Uterus (tissue), 4 donors: ENCODE measurements around the gene PANX1. TPM values are rescaled to one million over a fixed set of nuclear protein-coding genes. Genes with fewer than 3 reads are reported as not detected.

Experiments used
- DNase-seq, 2 donors: peaks; one replicate each; pipeline ENCODE4 v3.0.0-alpha.2; 2019 to 2020
- H3K27ac ChIP-seq, 2 donors: fragments of 200-600 bp; sonication (generic); 1 replicate in 1 of 2; 2 replicates in 1 of 2; pipeline ENCODE4 v1.5.1; 2016 to 2018
- H3K27me3 ChIP-seq, 2 donors: fragments of 200-600 bp; sonication (generic); one replicate each; pipeline ENCODE4 v1.5.1; 2018 to 2019; ENCODE audit warnings: control low read depth in 1 of 2
- H3K36me3 ChIP-seq, 2 donors: fragments of 200-600 bp; sonication (generic); one replicate each; pipeline ENCODE4 v1.5.1; 2019; ENCODE audit warnings: control low read depth in 1 of 2
- H3K4me1 ChIP-seq, 2 donors: fragments of 200-600 bp; sonication (generic); one replicate each; pipeline ENCODE4 v1.5.1; 2018 to 2019; ENCODE audit warnings: control low read depth in 1 of 2
- H3K4me3 ChIP-seq, 2 donors: fragments of 200-600 bp; sonication (generic); 1 replicate in 1 of 2; 2 replicates in 1 of 2; pipeline ENCODE4 v1.5.1; 2018 to 2019; ENCODE audit warnings: mild to moderate bottlenecking in 1 of 2
- H3K9me3 ChIP-seq, 2 donors: fragments of 200-600 bp; sonication (generic); one replicate each; pipeline ENCODE4 v1.5.1; 2019; ENCODE audit warnings: control low read depth in 1 of 2
- CTCF ChIP-seq, 4 experiments: fragments of 200-600 bp in 2 of 4; fragments of 450-650 bp in 2 of 4; sonication (generic) in 2 of 4; IDR thresholded peaks; one replicate each; pipeline ENCODE4 v1.5.1; 2016 to 2019; ENCODE audit warnings: antibody characterized with exemption in 4 of 4, mild to moderate bottlenecking in 2 of 4, moderate library complexity in 1 of 4
- POLR2A ChIP-seq, 2 donors: fragments of 450-650 bp; IDR thresholded peaks; one replicate each; pipeline ENCODE4 v1.6.1; 2016; ENCODE audit warnings: antibody characterized with exemption in 2 of 2, mild to moderate bottlenecking in 1 of 2, moderate library complexity in 1 of 2
- intact Hi-C: fragments of 100-400 bp; cut with DNase I; formaldehyde crosslinking; loops from one replicate; pipeline ENCODE4 v1.15.1; 2023; ENCODE audit warnings: low total_unique reads
- total RNA-seq, 4 donors: library from RNA; depleted of rRNA in 3 of 4; stranded (reverse); fragments of >200 nt in 3 of 4; gene quantifications; one replicate each; pipeline versions ENCODE4 v1.1.0 to v1.2.4, GENCODE V29; 2014 to 2023
- donor health status: DM: yes; HTN: yes; CAD: no.

Gene PANX1
- total RNA-seq, 4 donors from 2014 or later = 4.1 to 37.9 (median 15.1) TPM

- no peak for TF ChIP-seq CTCF (IDR thresholded peaks at IDR 0.05)
- no peak for TF ChIP-seq POLR2A (IDR thresholded peaks at IDR 0.05)
- Histone ChIP-seq H3K4me3 (no peak overlapping the region), H3K27me3 (no peaks in the 10 kb centered on the region), H3K36me3 (no peaks in the 10 kb centered on the region), H3K27ac (no peak overlapping the region), H3K4me1 (no peaks in the 10 kb centered on the region), H3K9me3 (no peaks in the 10 kb centered on the region)
- no peak for DNase-seq
- intact Hi-C loops = no loop called here
Observed at GRCh38 chr11:94198718-94199117, 70.1 kb downstream of the PANX1 start.

GRCh38 chr11:94199136-94200130, 70.8 kb downstream of the PANX1 start:
- intact Hi-C loops = no loop called here
- no peaks in the 10 kb centered on the region for H3K9me3 ChIP-seq
- H3K36me3 ChIP-seq = no peaks in the 10 kb centered on the region
- H3K27ac ChIP-seq = no peak overlapping the region
- no peaks in the 10 kb centered on the region for H3K27me3 ChIP-seq
- no peaks in the 10 kb centered on the region for H3K4me1 ChIP-seq
- TF ChIP-seq CTCF (IDR thresholded peaks at IDR 0.05) (no peak), POLR2A (IDR thresholded peaks at IDR 0.05) (no peak)
- H3K4me3 ChIP-seq = no peak overlapping the region
- no peak for DNase-seq

GRCh38 chr11:94201004-94201465, 72.4 kb downstream of the PANX1 start:
- no peak overlapping the region for H3K4me3 ChIP-seq
- no peak overlapping the region for H3K27ac ChIP-seq
- intact Hi-C loops = no loop called here
- no peaks in the 10 kb centered on the region for H3K4me1 ChIP-seq
- H3K9me3 ChIP-seq = no peaks in the 10 kb centered on the region
- H3K36me3 ChIP-seq = no peaks in the 10 kb centered on the region
- DNase-seq = no peak
- TF ChIP-seq POLR2A (IDR thresholded peaks at IDR 0.05) = no peak
- no peaks in the 10 kb centered on the region for H3K27me3 ChIP-seq

GRCh38 chr11:94203070-94203469, 74.4 kb downstream of the PANX1 start:
- no peak for DNase-seq
- intact Hi-C loops = no loop called here
- Histone ChIP-seq H3K27me3 (no peaks in the 10 kb centered on the region), H3K27ac (no peak overlapping the region), H3K4me3 (no peak overlapping the region), H3K36me3 (no peaks in the 10 kb centered on the region), H3K4me1 (no peaks in the 10 kb centered on the region), H3K9me3 (no peaks in the 10 kb centered on the region)
- TF ChIP-seq CTCF (IDR thresholded peaks at IDR 0.05) (no peak), POLR2A (IDR thresholded peaks at IDR 0.05) (no peak)

GRCh38 chr11:94211261-94211830, 82.7 kb downstream of the PANX1 start:
- DNase-seq = no peak
- Histone ChIP-seq H3K36me3 (no peaks in the 10 kb centered on the region), H3K4me3 (no peak overlapping the region), H3K27ac (no peak overlapping the region), H3K9me3 (no peaks in the 10 kb centered on the region), H3K27me3 (no peaks in the 10 kb centered on the region), H3K4me1 (no peaks in the 10 kb centered on the region)
- TF ChIP-seq CTCF (IDR thresholded peaks at IDR 0.05) (no peak), POLR2A (IDR thresholded peaks at IDR 0.05) (no peak)
- intact Hi-C loops = no loop called here
